ENCODE data around the gene SYT14.

Gene SYT14

GRCh38 chr1:210207597-210208450 lies 269.8 kb downstream of the SYT14 start:
- DNase-seq (ENCODE audit: low read depth): no peak

- no peak for DNase-seq (ENCODE audit: low read depth)
These were observed 275.3 kb downstream of the SYT14 start for GRCh38 chr1:210213335-210213734.

DNA sequence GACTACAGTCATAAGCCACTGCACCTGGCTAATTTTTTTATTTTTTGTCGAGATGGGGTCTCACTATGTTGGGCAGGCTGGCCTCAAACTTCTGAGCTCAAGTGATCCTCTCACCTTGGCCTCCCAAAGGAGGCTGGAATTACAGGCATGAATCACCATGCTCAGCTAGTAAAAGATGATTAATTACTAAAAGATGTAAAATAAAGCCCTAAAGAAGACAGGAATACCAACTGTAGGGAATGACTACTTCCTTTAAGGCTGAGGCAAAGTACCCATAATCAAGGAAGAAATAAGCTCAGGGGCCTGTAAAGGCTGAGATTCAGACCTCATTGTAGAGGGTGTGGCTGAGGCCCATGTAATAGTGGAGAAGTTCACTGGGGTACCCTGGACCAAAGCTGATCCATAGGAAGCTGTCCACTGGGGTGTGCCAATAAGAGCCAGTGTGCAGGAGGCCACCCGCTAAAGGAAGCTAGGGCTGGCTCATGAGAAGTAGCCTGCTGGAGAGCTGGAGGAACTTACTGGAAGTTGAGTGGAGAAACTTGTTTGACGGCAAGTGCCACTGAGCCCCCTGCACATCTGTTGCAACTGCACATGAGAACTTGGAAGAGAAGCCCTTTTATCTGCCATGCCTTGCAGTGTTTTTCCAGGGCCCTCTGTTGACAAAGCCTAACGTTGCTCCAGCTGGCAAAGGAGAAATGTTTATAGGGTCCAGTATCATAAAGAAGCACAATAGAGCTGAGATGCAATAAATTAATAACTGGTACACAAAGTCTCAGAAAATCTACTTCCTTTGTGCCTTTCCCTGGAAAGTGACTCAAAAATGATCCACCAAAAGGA lies 276.8 kb downstream of the SYT14 start:
- no peak for DNase-seq (ENCODE audit: low read depth)

DNA sequence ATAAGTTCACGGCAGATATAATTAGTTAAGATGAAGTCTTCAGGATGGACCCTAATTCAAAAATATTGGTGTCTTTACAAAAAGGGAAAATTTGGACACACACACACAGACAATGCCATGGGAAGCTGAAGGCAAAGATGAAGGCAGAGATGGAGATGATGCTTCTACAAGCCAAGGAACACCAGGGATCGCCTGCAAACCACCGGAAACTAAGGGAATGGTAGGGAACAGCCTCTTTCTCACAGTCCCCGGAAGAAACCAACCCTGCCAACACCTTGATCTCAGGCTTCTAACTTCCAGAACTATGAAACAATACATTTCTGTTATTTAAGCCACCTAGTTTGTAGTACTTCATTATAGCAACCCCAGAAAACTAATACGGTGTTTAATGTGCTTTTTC lies 279.5 kb downstream of the SYT14 start:
- no peak for DNase-seq (ENCODE audit: low read depth)

DNA sequence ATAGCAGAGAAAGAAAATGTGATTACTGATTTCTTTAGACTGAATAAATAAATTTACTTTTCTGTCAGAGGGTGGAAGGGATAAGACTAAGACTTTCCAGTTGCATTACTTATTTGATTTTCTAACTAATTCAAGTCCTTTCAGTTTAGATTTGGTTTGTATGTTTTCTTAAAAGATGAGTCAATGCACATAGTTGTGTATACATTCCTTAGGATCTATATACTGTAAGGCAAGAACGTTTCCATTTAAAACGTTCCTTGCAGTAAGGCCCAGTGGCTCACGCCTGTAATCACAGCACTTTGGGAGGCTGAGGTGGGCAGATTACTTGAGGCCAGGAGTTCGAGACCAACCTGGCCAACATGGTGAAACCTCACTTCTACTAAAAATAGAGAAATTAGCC lies 280.0 kb downstream of the SYT14 start:
- no peak for DNase-seq (ENCODE audit: low read depth)

Measured in activated T-cell treated with anti-CD3 and anti-CD28 coated beads for 48 hours (primary cell).